Neural cell (in vitro differentiated cells): ENCODE measurements around the gene PCAT6. TPM values are rescaled to one million over a fixed set of nuclear protein-coding genes. Genes with fewer than 3 reads are reported as not detected.

Source experiments
- H2AFZ ChIP-seq: fragments of 200-600, 300-800 bp; sonication (generic), shearing (Covaris generic); 2 replicates; pipeline ENCODE4 v1.6.0; 2014; ENCODE audit warnings: low read depth, mild to moderate bottlenecking, antibody characterized with exemption, low read length, moderate library complexity
- H3F3A ChIP-seq: fragments of 200-600 bp; shearing (Covaris generic); 2 replicates; pipeline ENCODE4 v1.6.1; 2016; ENCODE audit warnings: mild to moderate bottlenecking, moderate library complexity, mixed read lengths, antibody characterized with exemption, low read length; ENCODE audit not compliant: insufficient read depth, poor library complexity, severe bottlenecking
- H3K27ac ChIP-seq: fragments of 200-600, 300-800 bp; sonication (generic), shearing (Covaris generic); 2 replicates; pipeline ENCODE4 v1.5.1; 2014; ENCODE audit warnings: mild to moderate bottlenecking, low read length, moderate library complexity
- H3K27me3 ChIP-seq: fragments of 300-800, 200-600 bp; sonication (generic), shearing (Covaris generic); 2 replicates; pipeline ENCODE4 v1.6.0; 2014; ENCODE audit warnings: mild to moderate bottlenecking, low read depth, low read length, moderate library complexity; ENCODE audit not compliant: insufficient read depth
- H3K36me3 ChIP-seq: fragments of 300-800, 200-600 bp; sonication (generic), shearing (Covaris generic); 2 replicates; pipeline ENCODE4 v1.5.1; 2014; ENCODE audit warnings: mild to moderate bottlenecking, antibody characterized with exemption, low read length, moderate library complexity; ENCODE audit not compliant: insufficient read depth
- H3K4me2 ChIP-seq: fragments of 300-800, 200-600 bp; sonication (generic), shearing (Covaris generic); 2 replicates; pipeline ENCODE4 v1.6.0; 2014; ENCODE audit warnings: mild to moderate bottlenecking, low read length
- H3K4me3 ChIP-seq: fragments of 300-800, 200-600 bp; sonication (generic), shearing (Covaris generic); 2 replicates; pipeline ENCODE4 v1.5.1; 2014; ENCODE audit warnings: mild to moderate bottlenecking, low read length, moderate library complexity
- H3K79me2 ChIP-seq: fragments of 200-600 bp; shearing (Covaris generic); replicated peaks from 2 replicates; pipeline ENCODE4 v1.6.0; 2014; ENCODE audit warnings: mild to moderate bottlenecking, low read length, moderate library complexity; ENCODE audit not compliant: insufficient read depth
- H3K9ac ChIP-seq: fragments of 300-800, 200-600 bp; sonication (generic), shearing (Covaris generic); 2 replicates; pipeline ENCODE4 v1.6.1; 2016; ENCODE audit warnings: mild to moderate bottlenecking, low read length, mixed read lengths
- H3K9me2 ChIP-seq: fragments of 200-600 bp; shearing (Covaris generic); 2 replicates; pipeline ENCODE4 v1.6.1; 2016; ENCODE audit warnings: mild to moderate bottlenecking, low read length, mixed read lengths; ENCODE audit not compliant: insufficient read depth
- H3K9me3 ChIP-seq: fragments of 200-600, 300-800 bp; sonication (generic), shearing (Covaris generic); 2 replicates; pipeline ENCODE4 v1.6.1; 2016; ENCODE audit warnings: mild to moderate bottlenecking, mixed run types, low read length, moderate library complexity, mixed read lengths
- H4K20me1 ChIP-seq: fragments of 200-600 bp; shearing (Covaris generic); 2 replicates; pipeline ENCODE4 v1.6.1; 2016; ENCODE audit warnings: mild to moderate bottlenecking, mixed run types; ENCODE audit not compliant: insufficient read depth
- CTCF ChIP-seq: fragments of 450-650 bp; IDR thresholded peaks from 2 replicates; pipeline ENCODE4 v1.5.1; 2014; ENCODE audit warnings: antibody characterized with exemption, mild to moderate bottlenecking, moderate library complexity; ENCODE audit not compliant: poor library complexity, severe bottlenecking
- EP300 ChIP-seq: fragments of 450-650 bp; conservative IDR thresholded peaks from 2 replicates; pipeline ENCODE4 v1.6.1; 2014; ENCODE audit warnings: antibody characterized with exemption, mild to moderate bottlenecking, moderate library complexity; ENCODE audit not compliant: poor library complexity, severe bottlenecking
- EZH2 ChIP-seq: fragments of 200-600, 300-800 bp; shearing (Covaris generic), sonication (generic); IDR thresholded peaks from 2 replicates; pipeline ENCODE4 v1.6.1; 2014; ENCODE audit warnings: antibody characterized with exemption, low read length, borderline replicate concordance, mild to moderate bottlenecking; ENCODE audit not compliant: insufficient read depth, poor library complexity, severe bottlenecking
- MXI1 ChIP-seq: fragments of 450-650 bp; conservative IDR thresholded peaks from 2 replicates; pipeline ENCODE4 v1.6.1; 2014; ENCODE audit warnings: antibody characterized with exemption, mild to moderate bottlenecking; ENCODE audit not compliant: poor library complexity, severe bottlenecking
- POLR2AphosphoS5 ChIP-seq: IDR thresholded peaks from 2 replicates; pipeline ENCODE4 v1.6.1; 2012
- RAD21 ChIP-seq: fragments of 450-650 bp; conservative IDR thresholded peaks from 2 replicates; pipeline ENCODE4 v1.6.1; 2014; ENCODE audit warnings: antibody characterized with exemption, mild to moderate bottlenecking, moderate library complexity
- REST ChIP-seq: IDR thresholded peaks from 2 replicates; pipeline ENCODE4 v1.6.1; 2012; ENCODE audit warnings: borderline replicate concordance
- SMC3 ChIP-seq: fragments of 450-650 bp; conservative IDR thresholded peaks from 2 replicates; pipeline ENCODE4 v1.6.1; 2014; ENCODE audit warnings: antibody characterized with exemption, mild to moderate bottlenecking, moderate library complexity; ENCODE audit not compliant: poor library complexity
- TAF1 ChIP-seq: IDR thresholded peaks from 2 replicates; pipeline ENCODE4 v1.6.1; 2012; ENCODE audit warnings: low read depth
- polyA plus RNA-seq: library from polyadenylated mRNA; depleted of rRNA; stranded (reverse); fragments of >200 nt; gene quantifications from 2 replicates; pipeline ENCODE4 v1.2.3, GENCODE V29; 2014

Gene PCAT6
- polyA plus RNA-seq, 1 donor from 2014 or later = 0.76 TPM

GRCh38 chr1:202854787-202855186 lies 44.0 kb downstream of the PCAT6 start:
- Histone ChIP-seq H3K4me3 (no peak overlapping the region), H3F3A (no peaks in the 10 kb centered on the region), H3K27me3 (no peaks in the 10 kb centered on the region), H2AFZ (no peak overlapping the region), H3K27ac (no peak overlapping the region), H4K20me1 (no peaks in the 10 kb centered on the region), H3K79me2 (no peaks in the 10 kb centered on the region), H3K9ac (no peak overlapping the region), H3K4me2 (no peak overlapping the region), H3K36me3 (no peaks in the 10 kb centered on the region), H3K9me2 (no peaks in the 10 kb centered on the region), H3K9me3 (no peaks in the 10 kb centered on the region)
- no peak for TF ChIP-seq REST
- no peak for TF ChIP-seq TAF1
- TF ChIP-seq MXI1 = no peak
- TF ChIP-seq EP300 = no peak
- no peak for TF ChIP-seq CTCF
- no peak for TF ChIP-seq EZH2
- TF ChIP-seq RAD21 = no peak
- TF ChIP-seq POLR2AphosphoS5 = no peak
- no peak for TF ChIP-seq SMC3

- peaks cover 1% of the 10 kb centered on the region for H3K27me3 ChIP-seq
- H3K36me3 ChIP-seq = no peaks in the 10 kb centered on the region
- no peaks in the 10 kb centered on the region for H3K79me2 ChIP-seq
- H3K9ac ChIP-seq = no peak overlapping the region
- H3K4me2 ChIP-seq = no peak overlapping the region
- no peaks in the 10 kb centered on the region for H3K9me2 ChIP-seq
- no peaks in the 10 kb centered on the region for H3F3A ChIP-seq
- no peak overlapping the region for H2AFZ ChIP-seq
- no peak overlapping the region for H3K27ac ChIP-seq
- TF ChIP-seq CTCF (no peak), EP300 (no peak), EZH2 (no peak), MXI1 (no peak), SMC3 (no peak), RAD21 (no peak), REST (no peak), TAF1 (no peak), POLR2AphosphoS5 (no peak)
- H3K4me3 ChIP-seq = no peak overlapping the region
- H3K9me3 ChIP-seq = no peaks in the 10 kb centered on the region
- no peaks in the 10 kb centered on the region for H4K20me1 ChIP-seq
These were observed 45.3 kb downstream of the PCAT6 start for GRCh38 chr1:202856014-202856413.
